HepG2 (cell line): ENCODE results near the gene GPR137. TPM values are rescaled to one million over a fixed set of nuclear protein-coding genes. Genes with fewer than 3 reads are reported as not detected.
A peak's percentile ranks its signal among the peaks of the same experiment; 100 is the strongest.

Experiments
- AHR ChIP-seq: IDR thresholded peaks from 2 replicates; pipeline ENCODE4 v1.6.1; 2018; ENCODE audit warnings: missing genetic modification reagents, missing compliant biosample characterization
- ATRX ChIP-seq: sonication (generic); formaldehyde crosslinking; IDR thresholded peaks from 2 replicates; pipeline ENCODE4 v1.4.0; 2020; ENCODE audit warnings: missing genetic modification reagents, borderline replicate concordance
- DMTF1 ChIP-seq: sonication (generic); formaldehyde crosslinking; IDR thresholded peaks from 2 replicates; pipeline ENCODE4 v1.4.0; 2020; ENCODE audit warnings: mild to moderate bottlenecking, missing genetic modification reagents
- HCFC1 ChIP-seq: fragments of 150-350 bp; IDR thresholded peaks from 2 replicates; pipeline ENCODE4 v1.6.1; 2014; ENCODE audit warnings: low read depth, low read length
- HOXA3 ChIP-seq: sonication (generic); formaldehyde crosslinking; IDR thresholded peaks from 2 replicates; pipeline ENCODE4 v1.5.0; 2020; ENCODE audit warnings: missing genetic modification reagents
- MAFK ChIP-seq, 2 experiments: IDR thresholded peaks in 1 of 2; conservative IDR thresholded peaks in 1 of 2; 2 replicates each; pipeline ENCODE4 v1.6.1; 2011; ENCODE audit warnings: improper control_type of control experiment in 2 of 2, low read length in 2 of 2
- NFAT5 ChIP-seq: sonication (generic); formaldehyde crosslinking; IDR thresholded peaks from 2 replicates; pipeline ENCODE4 v1.4.0; 2020; ENCODE audit warnings: missing genetic modification reagents
- NPAS2 ChIP-seq: sonication (generic); formaldehyde crosslinking; IDR thresholded peaks from 2 replicates; pipeline ENCODE4 v1.8.0; 2022; ENCODE audit warnings: mild to moderate bottlenecking, missing genetic modification reagents, borderline replicate concordance
- PATZ1 ChIP-seq: sonication (generic); formaldehyde crosslinking; IDR thresholded peaks from 2 replicates; pipeline ENCODE4 v1.4.0; 2020; ENCODE audit warnings: missing genetic modification reagents
- RFXAP ChIP-seq: sonication (generic); formaldehyde crosslinking; IDR thresholded peaks from 2 replicates; pipeline ENCODE4 v1.4.0; 2020; ENCODE audit warnings: missing genetic modification reagents, borderline replicate concordance
- THRA ChIP-seq: sonication (generic); formaldehyde crosslinking; IDR thresholded peaks from 2 replicates; pipeline ENCODE4 v1.4.0; 2020; ENCODE audit warnings: missing genetic modification reagents, borderline replicate concordance
- ZNF33A ChIP-seq: sonication (generic); formaldehyde crosslinking; IDR thresholded peaks from 2 replicates; pipeline ENCODE4 v1.5.1; 2020; ENCODE audit warnings: missing genetic modification reagents, mild to moderate bottlenecking, moderate library complexity, borderline replicate concordance
- ZNF503 ChIP-seq: sonication (generic); formaldehyde crosslinking; IDR thresholded peaks from 2 replicates; pipeline ENCODE4 v1.4.0; 2020; ENCODE audit warnings: missing genetic modification reagents
- polyA plus RNA-seq, 8 experiments: library from polyadenylated mRNA; depleted of rRNA in 3 of 8; stranded (reverse) in 7 of 8; unstranded in 1 of 8; fragments of >200 nt; fragmentation: Illumina TruSeq in 4 of 8; extraction: Trizol in 4 of 8; gene quantifications; 2 replicates each; pipeline versions ENCODE4 v1.2.1 to v1.2.3, GENCODE V29; 2011 to 2016; ENCODE audit warnings: low read depth in 4 of 8, missing spikeins in 1 of 8, mixed read lengths in 1 of 8; ENCODE audit not compliant: insufficient read depth in 1 of 8
- total RNA-seq, 5 experiments: library from RNA; depleted of rRNA; stranded (reverse); fragments of >200 nt; fragmentation: Illumina TruSeq; extraction: Trizol; gene quantifications; 2 replicates each; pipeline ENCODE4 v1.2.3, GENCODE V29; 2016; ENCODE audit warnings: low read depth in 1 of 5

The GPR137 gene
- total and polyA plus RNA-seq, 2 of the 13 experiments (the other 11 are each of a cell fraction or from before 2014, with no cell fraction given) = 8.5 to 13.2 TPM

- TF ChIP-seq MAFK (conservative IDR thresholded peaks at IDR 0.05 in 1 of 2, IDR thresholded peaks at IDR 0.05 in 1 of 2; ENCODE audit: low read length in 2 of 2) (no peak), ZNF33A (no peak), HOXA3 (peak; percentile 53; the same call in 1 of the 2 replicates), AHR (CRISPR knock-in tag) (0 out of 2 replicates have a peak, but pooled peaks have one; percentile 41), ATRX (no peak), HCFC1 (no peak), DMTF1 (CRISPR knock-in tag) (no peak), ZNF503 (CRISPR knock-in tag) (no peak), RFXAP (CRISPR knock-in tag) (no peak), PATZ1 (CRISPR knock-in tag) (peak; percentile 87), NPAS2 (CRISPR knock-in tag) (no peak), NFAT5 (CRISPR knock-in tag) (no peak), THRA (0 out of 2 replicates have a peak, but pooled peaks have one; percentile 19)
Measured at GRCh38 chr11:64305691-64306562, 20.3 kb downstream of the GPR137 start (continued).
